HepG2 (cell line): Measurements from ENCODE around the gene ETS1. TPM values are rescaled to one million over a fixed set of nuclear protein-coding genes. Genes with fewer than 3 reads are reported as not detected.

Source experiments
- ARNT2 ChIP-seq: sonication (generic); formaldehyde crosslinking; IDR thresholded peaks from 2 replicates; pipeline ENCODE4 v1.8.0; 2022; ENCODE audit warnings: mild to moderate bottlenecking, low read depth, missing genetic modification reagents, moderate library complexity
- CCAR2 ChIP-seq: fragments of 200-400 bp; formaldehyde crosslinking; optimal IDR thresholded peaks from 2 replicates; pipeline ENCODE3; 2018; ENCODE audit warnings: low read depth, mild to moderate bottlenecking, low read length, moderate library complexity
- CEBPB ChIP-seq: IDR thresholded peaks from 2 replicates; pipeline ENCODE4 v1.6.1; 2011; ENCODE audit warnings: low read depth, low read length, improper control_type of control experiment, borderline replicate concordance
- CHD4 ChIP-seq: fragments of 200-600 bp; sonication (generic); IDR thresholded peaks from 2 replicates; pipeline ENCODE4 v1.7.0; 2017; ENCODE audit warnings: mild to moderate bottlenecking, low read length, borderline replicate concordance
- DMAP1 ChIP-seq: IDR thresholded peaks from 2 replicates; pipeline ENCODE4 v1.6.1; 2016
- ELF3 ChIP-seq: IDR thresholded peaks from 2 replicates; pipeline ENCODE4 v1.6.1; 2016; ENCODE audit warnings: missing genetic modification reagents, missing compliant biosample characterization
- ERF ChIP-seq: IDR thresholded peaks from 2 replicates; pipeline ENCODE4 v1.6.1; 2018; ENCODE audit warnings: missing biosample characterization, missing genetic modification reagents
- FLYWCH1 ChIP-seq: sonication (generic); formaldehyde crosslinking; IDR thresholded peaks from 2 replicates; pipeline ENCODE4 v1.8.1; 2023; ENCODE audit warnings: mild to moderate bottlenecking, missing genetic modification reagents
- FOSL2 ChIP-seq: sonication (generic); formaldehyde crosslinking; IDR thresholded peaks from 2 replicates; pipeline ENCODE4 v1.4.0; 2020; ENCODE audit warnings: missing genetic modification reagents
- GABPA ChIP-seq, 2 experiments: IDR thresholded peaks; 2 replicates each; pipeline ENCODE4 v1.6.1; 2011 to 2016; ENCODE audit warnings: low read depth in 2 of 2, low read length in 1 of 2, missing biosample characterization in 1 of 2, missing genetic modification characterization in 1 of 2
- HMG20B ChIP-seq: conservative IDR thresholded peaks from 2 replicates; pipeline ENCODE4 v1.6.1; 2016; ENCODE audit warnings: missing genetic modification reagents, missing compliant biosample characterization
- IKZF1 ChIP-seq: fragments of 450-650 bp; IDR thresholded peaks from 2 replicates; pipeline ENCODE4 v1.7.1; 2016
- IRX3 ChIP-seq: sonication (generic); formaldehyde crosslinking; IDR thresholded peaks from 2 replicates; pipeline ENCODE4 v1.8.1; 2023; ENCODE audit warnings: mild to moderate bottlenecking, low read depth, missing genetic modification reagents, borderline replicate concordance
- KDM5B ChIP-seq: sonication (generic); formaldehyde crosslinking; IDR thresholded peaks from 2 replicates; pipeline ENCODE4 v1.4.0; 2020; ENCODE audit warnings: missing genetic modification reagents, mild to moderate bottlenecking, borderline replicate concordance
- U2AF1 ChIP-seq: fragments of 200-400 bp; formaldehyde crosslinking; optimal IDR thresholded peaks from 2 replicates; pipeline ENCODE3; 2017; ENCODE audit warnings: mild to moderate bottlenecking, low read depth, low read length
- ZBTB21 ChIP-seq: sonication (generic); formaldehyde crosslinking; IDR thresholded peaks from 2 replicates; pipeline ENCODE4 v1.4.0; 2020; ENCODE audit warnings: missing genetic modification reagents
- ZBTB42 ChIP-seq: sonication (generic); formaldehyde crosslinking; IDR thresholded peaks from 2 replicates; pipeline ENCODE4 v1.5.0; 2020; ENCODE audit warnings: mild to moderate bottlenecking, missing genetic modification reagents
- ZGPAT ChIP-seq: IDR thresholded peaks from 2 replicates; pipeline ENCODE4 v1.6.1; 2016; ENCODE audit warnings: mild to moderate bottlenecking
- ZKSCAN8 ChIP-seq: IDR thresholded peaks from 2 replicates; pipeline ENCODE4 v1.6.1; 2016; ENCODE audit warnings: borderline replicate concordance, missing genetic modification reagents, missing compliant biosample characterization
- ZNF121 ChIP-seq: sonication (generic); formaldehyde crosslinking; IDR thresholded peaks from 2 replicates; pipeline ENCODE4 v1.5.0; 2020; ENCODE audit warnings: mild to moderate bottlenecking, missing genetic modification reagents
- ZNF292 ChIP-seq: sonication (generic); formaldehyde crosslinking; IDR thresholded peaks from 2 replicates; pipeline ENCODE4 v1.8.1; 2022; ENCODE audit warnings: mild to moderate bottlenecking, low read depth, missing genetic modification reagents, borderline replicate concordance
- ZNF335 ChIP-seq: sonication (generic); formaldehyde crosslinking; IDR thresholded peaks from 2 replicates; pipeline ENCODE4 v1.4.0; 2020; ENCODE audit warnings: missing genetic modification reagents
- ZNF563 ChIP-seq: sonication (generic); formaldehyde crosslinking; IDR thresholded peaks from 2 replicates; pipeline ENCODE4 v1.8.0; 2022; ENCODE audit warnings: mild to moderate bottlenecking, moderate library complexity, missing genetic modification reagents
- ZNF574 ChIP-seq: sonication (generic); formaldehyde crosslinking; IDR thresholded peaks from 2 replicates; pipeline ENCODE4 v1.4.0; 2020; ENCODE audit warnings: missing genetic modification reagents
- ZNF598 ChIP-seq: sonication (generic); formaldehyde crosslinking; IDR thresholded peaks from 2 replicates; pipeline ENCODE4 v1.5.1; 2020; ENCODE audit warnings: mild to moderate bottlenecking, missing genetic modification reagents, borderline replicate concordance
- ZNF660 ChIP-seq: sonication (generic); formaldehyde crosslinking; IDR thresholded peaks from 2 replicates; pipeline ENCODE4 v1.5.1; 2020; ENCODE audit warnings: mild to moderate bottlenecking, low read depth, missing genetic modification reagents, borderline replicate concordance
- ZNF768 ChIP-seq: sonication (generic); formaldehyde crosslinking; IDR thresholded peaks from 2 replicates; pipeline ENCODE4 v1.4.0; 2020; ENCODE audit warnings: missing genetic modification reagents
- ZNF781 ChIP-seq: sonication (generic); formaldehyde crosslinking; IDR thresholded peaks from 2 replicates; pipeline ENCODE4 v1.5.1; 2020; ENCODE audit warnings: borderline replicate concordance, mild to moderate bottlenecking, missing genetic modification reagents; ENCODE audit errors: not compliant biosample characterization
- polyA plus RNA-seq, 8 experiments: library from polyadenylated mRNA; depleted of rRNA in 3 of 8; stranded (reverse) in 7 of 8; unstranded in 1 of 8; fragments of >200 nt; fragmentation: Illumina TruSeq in 4 of 8; extraction: Trizol in 4 of 8; gene quantifications; 2 replicates each; pipeline versions ENCODE4 v1.2.1 to v1.2.3, GENCODE V29; 2011 to 2016; ENCODE audit warnings: low read depth in 4 of 8, missing spikeins in 1 of 8, mixed read lengths in 1 of 8; ENCODE audit not compliant: insufficient read depth in 1 of 8
- total RNA-seq, 5 experiments: library from RNA; depleted of rRNA; stranded (reverse); fragments of >200 nt; fragmentation: Illumina TruSeq; extraction: Trizol; gene quantifications; 2 replicates each; pipeline ENCODE4 v1.2.3, GENCODE V29; 2016; ENCODE audit warnings: low read depth in 1 of 5

Gene ETS1
- total and polyA plus RNA-seq, 2 of the 13 experiments (the other 11 are each of a cell fraction or from before 2014, with no cell fraction given), result 0.18 to 0.34 TPM

GRCh38 chr11:128451652-128452470 is 135.5 kb downstream of the ETS1 start (continued):
- peak; percentile 51; the same call in 1 of the 2 replicates for TF ChIP-seq ZNF574
- no peak for TF ChIP-seq ELF3 (CRISPR knock-in tag)
- TF ChIP-seq CCAR2, result no peak
- TF ChIP-seq ZBTB42 (CRISPR knock-in tag), result no peak
- no peak for TF ChIP-seq IRX3 (CRISPR knock-in tag)
- peak; percentile 64; the same call in 1 of the 2 replicates for TF ChIP-seq ZGPAT (CRISPR knock-in tag)
- no peak for TF ChIP-seq KDM5B (CRISPR knock-in tag)
- TF ChIP-seq ARNT2 (CRISPR knock-in tag), result no peak
- TF ChIP-seq ZNF781 (CRISPR knock-in tag), result no peak
- 0 out of 2 replicates have a peak, but pooled peaks have one; percentile 29 for TF ChIP-seq ZNF292
- TF ChIP-seq DMAP1 (CRISPR knock-in tag), result peak; percentile 61; the same call in 1 of the 2 replicates
- TF ChIP-seq ZNF563 (CRISPR knock-in tag), result no peak
- TF ChIP-seq CHD4, result no peak
- no peak for TF ChIP-seq HMG20B (CRISPR knock-in tag)
- no peak for TF ChIP-seq ZNF335
- no peak for TF ChIP-seq GABPA (IDR thresholded peaks at IDR 0.05; ENCODE audit: low read depth, low read length)
- TF ChIP-seq GABPA (CRISPR knock-in tag; IDR thresholded peaks at IDR 0.05; ENCODE audit: low read depth), result no peak
- TF ChIP-seq ZBTB21 (CRISPR knock-in tag), result no peak
- no peak for TF ChIP-seq ZNF660 (CRISPR knock-in tag)
- 0 out of 2 replicates have a peak, but pooled peaks have one; percentile 24 for TF ChIP-seq ERF
- TF ChIP-seq CEBPB, result 0 out of 2 replicates have a peak, but pooled peaks have one; percentile 29
- TF ChIP-seq ZKSCAN8, result peak; percentile 21; the same call in 1 of the 2 replicates
- TF ChIP-seq ZNF121, result no peak
- TF ChIP-seq ZNF598 (CRISPR knock-in tag), result no peak
- peak; percentile 35; the same call in 1 of the 2 replicates for TF ChIP-seq FOSL2
- TF ChIP-seq ZNF768 (CRISPR knock-in tag), result peak; percentile 19; the same call in 1 of the 2 replicates
- TF ChIP-seq U2AF1, result peak; percentile 82
- no peak for TF ChIP-seq FLYWCH1 (CRISPR knock-in tag)
- TF ChIP-seq IKZF1, result no peak
